K562 (cell line): ENCODE results near the gene PBX1. TPM values are rescaled to one million over a fixed set of nuclear protein-coding genes. Genes with fewer than 3 reads are reported as not detected.
A peak's percentile ranks its signal among the peaks of the same experiment; 100 is the strongest.

ENCODE experiments used
- ATAC-seq: fragments of 200-7000 bp; cut with Tn5 transposase; 3 replicates; pipeline ENCODE4 v1.9.1; 2020; ENCODE audit warnings: moderate library complexity
- Bru-seq: library from RNA; stranded (reverse); fragments of 400-500 nt; gene quantifications from one replicate; lab custom pipeline; 2021; lab: Mats Ljungman, UMichigan
- BruChase-seq, 2 experiments: library from RNA; stranded (reverse); fragments of 400-500 nt; gene quantifications; one replicate each; lab custom pipeline; 2021; lab: Mats Ljungman, UMichigan
- BruUV-seq: library from RNA; stranded (reverse); fragments of 400-500 nt; replicated peaks from 2 replicates; lab custom pipeline; 2021; lab: Mats Ljungman, UMichigan
- CTCF ChIA-PET: fragments of 300-600 bp; formaldehyde crosslinking; extraction: SDS; loops from one replicate; lab custom pipeline; 2021; ENCODE audit warnings: low intra/inter-chr PET ratio; lab: Yijun Ruan, JAX
- POLR2A ChIA-PET: fragments of 300-600, 350-650 bp; sonication (Branson Sonifier 250); formaldehyde crosslinking; extraction: SDS; loops from one replicate; lab custom pipeline; 2021; ENCODE audit warnings: antibody characterized with exemption, inconsistent platforms; lab: Yijun Ruan, JAX
- DNase-seq, 4 experiments: peaks; one replicate each; pipeline versions ENCODE4 v3.0.0 to v3.0.0-alpha.2; 2011 to 2018; ENCODE audit warnings: low spot score in 3 of 4, mixed read lengths in 3 of 4; ENCODE audit errors: extremely low read depth in 1 of 4
- FAIRE-seq: peaks from 2 replicates; lab custom pipeline; 2011; peaks lifted over from hg19 to GRCh38; lab: Jason Lieb, UNC
- H2AFZ ChIP-seq: 2 replicates; pipeline ENCODE4 v1.6.0; 2011; ENCODE audit warnings: low read depth, low read length, control low read depth, inconsistent platforms
- H3K27ac ChIP-seq: fragments of 200-600 bp; 3 replicates; pipeline ENCODE4 v1.8.0; 2011; ENCODE audit warnings: low read depth, mild to moderate bottlenecking, control low read depth, inconsistent platforms, low read length, moderate library complexity, mixed read lengths; ENCODE audit errors: extremely low read depth
- H3K27me3 ChIP-seq, 2 experiments: fragments of 300-600 bp in 1 of 2; 2 replicates in 1 of 2; 3 replicates in 1 of 2; pipeline versions ENCODE4 v1.6.0 to v1.8.0; 2011; ENCODE audit warnings: inconsistent platforms in 2 of 2, low read length in 2 of 2, mild to moderate bottlenecking in 1 of 2, mixed read lengths in 1 of 2, moderate library complexity in 1 of 2; ENCODE audit not compliant: control insufficient read depth in 2 of 2, insufficient read depth in 2 of 2
- H3K36me3 ChIP-seq: fragments of 300-600 bp; 3 replicates; pipeline ENCODE4 v1.8.0; 2011; ENCODE audit warnings: mild to moderate bottlenecking, low read length, inconsistent platforms; ENCODE audit not compliant: control insufficient read depth, insufficient read depth
- H3K4me1 ChIP-seq, 2 experiments: fragments of 200-600 bp in 1 of 2; replicated peaks in 1 of 2; 2 replicates in 1 of 2; 3 replicates in 1 of 2; pipeline versions ENCODE4 v1.5.1 to v1.8.0; 2011; ENCODE audit warnings: inconsistent platforms in 2 of 2, low read length in 2 of 2, mild to moderate bottlenecking in 1 of 2, mixed read lengths in 1 of 2, moderate library complexity in 1 of 2; ENCODE audit not compliant: control insufficient read depth in 2 of 2, insufficient read depth in 2 of 2
- H3K4me2 ChIP-seq: 2 replicates; pipeline ENCODE4 v1.6.1; 2011; ENCODE audit warnings: low read length, control low read depth, inconsistent platforms, mixed read lengths; ENCODE audit not compliant: insufficient read depth
- H3K4me3 ChIP-seq: fragments of 200-600 bp; sonication (generic), shearing (Covaris generic); 2 replicates; pipeline ENCODE4 v1.5.1; 2016; ENCODE audit warnings: control low read depth, inconsistent platforms
- H3K79me2 ChIP-seq: fragments of 200-600 bp; 3 replicates; pipeline ENCODE4 v1.8.0; 2011; ENCODE audit warnings: low read length, inconsistent platforms; ENCODE audit not compliant: control insufficient read depth, insufficient read depth
- H3K9ac ChIP-seq, 2 experiments: 2 replicates each; pipeline versions ENCODE4 v1.6.0 to v1.6.1; 2011; ENCODE audit warnings: low read depth in 2 of 2, low read length in 2 of 2, control low read depth in 1 of 2, inconsistent platforms in 1 of 2, mild to moderate bottlenecking in 1 of 2, mixed read lengths in 1 of 2; ENCODE audit not compliant: insufficient read depth in 1 of 2
- H3K9me1 ChIP-seq: one replicate; pipeline ENCODE4 v1.6.0; 2011; ENCODE audit warnings: inconsistent platforms, mild to moderate bottlenecking, low read length, moderate library complexity; ENCODE audit not compliant: control insufficient read depth, insufficient read depth
- H3K9me3 ChIP-seq: replicated peaks from 2 replicates; pipeline ENCODE4 v1.5.1; 2011; ENCODE audit warnings: low read depth, low read length, inconsistent platforms; ENCODE audit not compliant: control insufficient read depth, insufficient read depth
- H4K20me1 ChIP-seq: replicated peaks from 2 replicates; pipeline ENCODE4 v1.6.1; 2011; ENCODE audit warnings: low read length, inconsistent platforms, mixed read lengths; ENCODE audit not compliant: control insufficient read depth, insufficient read depth
- MAZ ChIP-seq, 2 experiments: fragments of 450-650 bp in 1 of 2; sonication (generic) in 1 of 2; formaldehyde crosslinking; IDR thresholded peaks in 1 of 2; conservative IDR thresholded peaks in 1 of 2; 2 replicates each; pipeline versions ENCODE4 v1.4.0 to v1.5.0; 2020; ENCODE audit warnings: mild to moderate bottlenecking in 1 of 2, missing genetic modification reagents in 1 of 2
- NR2C2 ChIP-seq, 2 experiments: fragments of 200-800 bp in 1 of 2; sonication (Bioruptor generic) in 1 of 2; sonication (generic) in 1 of 2; formaldehyde crosslinking in 1 of 2; IDR thresholded peaks; 2 replicates each; pipeline versions ENCODE4 v1.6.1 to v1.8.0; 2016 to 2022; ENCODE audit warnings: mild to moderate bottlenecking in 1 of 2, missing compliant biosample characterization in 1 of 2, missing genetic modification characterization in 1 of 2, missing genetic modification reagents in 1 of 2
- PATZ1 ChIP-seq: fragments of 250-450 bp; sonication (Bioruptor Pico); IDR thresholded peaks from 2 replicates; pipeline ENCODE4 v1.5.0; 2020; ENCODE audit warnings: mild to moderate bottlenecking, borderline replicate concordance
- PBX2 ChIP-seq, 2 experiments: IDR thresholded peaks in 1 of 2; conservative IDR thresholded peaks in 1 of 2; 2 replicates each; pipeline ENCODE4 v1.6.1; 2016; ENCODE audit warnings: low read depth in 2 of 2, mild to moderate bottlenecking in 1 of 2, missing compliant biosample characterization in 1 of 2, missing genetic modification characterization in 1 of 2, moderate library complexity in 1 of 2
- ZFP91 ChIP-seq: sonication (generic); formaldehyde crosslinking; IDR thresholded peaks from 2 replicates; pipeline ENCODE4 v1.8.0; 2022; ENCODE audit warnings: mild to moderate bottlenecking, missing genetic modification reagents
- ZNF263 ChIP-seq: sonication (generic); formaldehyde crosslinking; IDR thresholded peaks from 2 replicates; pipeline ENCODE4 v1.8.0; 2022; ENCODE audit warnings: mild to moderate bottlenecking, missing genetic modification reagents, borderline replicate concordance
- WGBS: fragments of 100-300 bp; shearing (Covaris generic); methylation state at CpG from one replicate; pipeline ENCODE4 v1.1.6; 2016; ENCODE audit warnings: low coverage, mixed read lengths; ENCODE audit not compliant: insufficient coverage; ENCODE audit errors: missing lambda C conversion rate; 5-methylcytosine and 5-hydroxymethylcytosine counted together
- in situ Hi-C: fragments of 300-500 bp; cut with MboI; formaldehyde crosslinking; loops from 4 replicates; pipeline ENCODE4 v1.15.0; 2018; ENCODE audit warnings: inconsistent platforms, mixed read lengths
- intact Hi-C: fragments of 100-400 bp; cut with micrococcal nuclease; formaldehyde crosslinking; loops from 2 replicates; pipeline ENCODE4 v1.14.2; 2022
- long read RNA-seq, 3 experiments: library from polyadenylated mRNA in 2 of 3; library from RNA in 1 of 3; unstranded in 2 of 3; stranded (forward) in 1 of 3; transcript quantifications; one replicate each; pipeline ENCODE4 v2.0.0, GENCODE V29; 2019 to 2022
- polyA minus RNA-seq, 3 experiments: library from RNA; depleted of rRNA, polyadenylated mRNA; stranded (reverse); fragments of >200 nt; gene quantifications; 2 replicates each; pipeline ENCODE4 v1.2.3, GENCODE V29; 2011
- polyA plus RNA-seq, 8 experiments: library from polyadenylated mRNA; depleted of rRNA in 4 of 8; stranded (reverse) in 5 of 8; unstranded in 3 of 8; fragments of >200 nt; fragmentation: Nextera tagmentation in 2 of 8; fragmentation: Illumina TruSeq in 1 of 8; extraction: Ambion mirVana in 2 of 8; extraction: Trizol in 1 of 8; gene quantifications; 2 replicates each; pipeline versions ENCODE4 v1.2.1 to v1.2.3, GENCODE V29; 2011 to 2014; ENCODE audit warnings: inconsistent platforms in 1 of 8, missing spikeins in 1 of 8
- total RNA-seq, 7 experiments: library from RNA; depleted of rRNA in 6 of 7; stranded (reverse); fragments of >200 nt in 6 of 7; fragmentation: Illumina TruSeq in 2 of 7; extraction: Trizol in 2 of 7; gene quantifications; 2 replicates each; pipeline versions ENCODE4 v1.2.1 to v1.2.3, GENCODE V29; 2011 to 2021; ENCODE audit warnings: low replicate concordance in 1 of 7

PBX1 gene
- total RNA-seq (2011; cell fraction: chromatin; rRNA removed; ENCODE audit: low replicate concordance), result 0.58 and 0.65 TPM in 2 replicates
- total RNA-seq (2011; cell fraction: nucleolus; rRNA removed), result 0.13 and 0.17 TPM in 2 replicates
- 0.66 and 0.84 TPM in 2 replicates for total RNA-seq (2011; cell fraction: nucleoplasm; rRNA removed)
- total RNA-seq (2014; rRNA removed) (0.09 and 0.20 TPM in 2 replicates), total RNA-seq (2014; rRNA removed; fragmentation: Illumina TruSeq; extraction: Trizol) (0.22 and 0.25 TPM in 2 replicates), total RNA-seq (2015; rRNA removed; fragmentation: Illumina TruSeq; extraction: Trizol) (0.04 and 0.07 TPM in 2 replicates), total RNA-seq (2021) (0.54 and 0.62 TPM in 2 replicates), polyA plus RNA-seq (2011; rRNA removed) (0.17 and 0.32 TPM in 2 replicates), polyA plus RNA-seq (2014; fragmentation: Illumina TruSeq; extraction: Trizol) (0.33 and 0.56 TPM in 2 replicates), polyA plus RNA-seq (2014; fragmentation: Nextera tagmentation; extraction: Ambion mirVana) (under 1 TPM; 0.03 TPM), polyA plus RNA-seq (2014; rRNA removed) (0.53 and 1.3 TPM in 2 replicates), polyA minus RNA-seq (2011; rRNA and poly(A)+ RNA removed) (0.67 and 0.75 TPM in 2 replicates), Bru-seq, nascent RNA (percentile 17 among the genes with signal in this experiment), BruChase-seq, experiment 1, labeled RNA remaining after a 2-hour chase (percentile 14 among the genes with signal in this experiment), BruChase-seq, experiment 2, labeled RNA remaining after a 6-hour chase (percentile 16 among the genes with signal in this experiment)
- 0.22 and 0.30 TPM in 2 replicates for polyA plus RNA-seq (2011; cell fraction: cytosol; rRNA removed)
- 0.13 and 0.59 TPM in 2 replicates for polyA plus RNA-seq (2011; cell fraction: nucleus; rRNA removed)
- polyA plus RNA-seq (2012), result 0.18 and 0.55 TPM in 2 replicates
- polyA minus RNA-seq (2011; cell fraction: cytosol; rRNA and poly(A)+ RNA removed), result 0.27 and 0.57 TPM in 2 replicates
- polyA minus RNA-seq (2011; cell fraction: nucleus; rRNA and poly(A)+ RNA removed), result 0.67 and 1.3 TPM in 2 replicates
- long read RNA-seq, experiment 1, partial matches to known transcripts, result 0 of 3 reads
- long read RNA-seq, experiment 1, other reads (novel, unspliced or antisense), result 3 of 3 reads
- long read RNA-seq, experiment 2, partial matches to known transcripts, result 0 of 3 reads
- long read RNA-seq, experiment 2, other reads (novel, unspliced or antisense), result 3 of 3 reads
- long read RNA-seq, experiment 3, result 0 reads

- H3K4me3 ChIP-seq, result peak within 1 kb of the TSS; percentile 24; the same call in 1 of the 2 replicates
- H3K27me3 ChIP-seq, result no peaks in the 10 kb centered on the region
- no peaks in the 10 kb centered on the region for H4K20me1 ChIP-seq
- intact Hi-C loops, result no loop called here
- ChIA-PET POLR2A (interaction anchor here (0.6 kb wide), 1 partner anchor 596 kb away, joined by 3 read pairs; no protein-coding TSS in a partner anchor), CTCF (no interaction called here)
- in situ Hi-C loops, result no loop called here
- peak within 1 kb of the TSS; percentile 74 for H3K4me2 ChIP-seq
- H3K9ac ChIP-seq, result no peak within 1 kb of the TSS
- WGBS, result under 1% methylated on average over 18 of the region's 28 CpGs
- H2AFZ ChIP-seq, result peak within 1 kb of the TSS; percentile 80
- no peaks in the 10 kb centered on the region for H3K9me3 ChIP-seq
- ATAC-seq, result peak; percentile 100
- H3K79me2 ChIP-seq, result no peaks in the 10 kb centered on the region
- peak; percentile 65 for FAIRE-seq
- H3K9me1 ChIP-seq, result no peaks in the 10 kb centered on the region
- peak; percentile 90 to 95 (median 94) for DNase-seq
- no TSS peak for BruUV-seq
- H3K27ac ChIP-seq, result no peak within 1 kb of the TSS
- H3K36me3 ChIP-seq, result no peaks in the 10 kb centered on the region
- H3K4me1 ChIP-seq, result no peaks in the 10 kb centered on the region; a peak in 1 of 5 replicates
- TF ChIP-seq NR2C2 (CRISPR knock-in tag; IDR thresholded peaks at IDR 0.05), result no peak
- no peak for TF ChIP-seq NR2C2 (tag; IDR thresholded peaks at IDR 0.05)
- TF ChIP-seq MAZ (CRISPR knock-in tag; conservative IDR thresholded peaks at IDR 0.05 in 1 of 2, IDR thresholded peaks at IDR 0.05 in 1 of 2), result peak in 1 of 2 experiments; percentile 79; a peak in 1 of 4 replicates
- TF ChIP-seq ZNF263 (CRISPR knock-in tag), result peak; percentile 99
- TF ChIP-seq ZFP91 (CRISPR knock-in tag), result peak; percentile 93
- TF ChIP-seq PBX2 (CRISPR knock-in tag; IDR thresholded peaks at IDR 0.05; ENCODE audit: low read depth), result peak; percentile 87
- TF ChIP-seq PBX2 (tag; conservative IDR thresholded peaks at IDR 0.05; ENCODE audit: low read depth), result peak; percentile 95
- TF ChIP-seq PATZ1 (CRISPR knock-in tag), result no peak
These were observed at the start of gene PBX1 for GRCh38 chr1:164558461-164559341. TSS of gene PBX1 (plus strand) at chr1:164559184.
